H1 (cell line): ENCODE results near the gene ZNF75A.

ENCODE experiments used
- CHD2 ChIP-seq: IDR thresholded peaks from 2 replicates; pipeline ENCODE4 v1.6.1; 2012; ENCODE audit warnings: low read length, improper control_type of control experiment
- CTCF ChIP-seq, 3 experiments: IDR thresholded peaks; 1 replicate in 2 of 3; 2 replicates in 1 of 3; pipeline versions ENCODE4 v1.5.1 to v1.6.1; 2011; ENCODE audit warnings: low read length in 3 of 3, mild to moderate bottlenecking in 3 of 3, inconsistent platforms in 2 of 3, low read depth in 1 of 3, moderate library complexity in 1 of 3; ENCODE audit not compliant: insufficient read depth in 1 of 3; ENCODE audit errors: control extremely low read depth in 1 of 3
- EGR1 ChIP-seq: IDR thresholded peaks from 2 replicates; pipeline ENCODE4 v1.6.1; 2011; ENCODE audit warnings: low read depth, low read length, borderline replicate concordance
- EZH2 ChIP-seq: fragments of 200-600 bp; sonication (generic); IDR thresholded peaks from 2 replicates; pipeline ENCODE4 v1.7.1; 2012; ENCODE audit warnings: low read depth, mild to moderate bottlenecking, moderate library complexity, low read length, inconsistent platforms; ENCODE audit not compliant: severe bottlenecking
- POLR2A ChIP-seq, 2 experiments: IDR thresholded peaks; 1 replicate in 1 of 2; 2 replicates in 1 of 2; pipeline ENCODE4 v1.6.1; 2011; ENCODE audit warnings: low read depth in 2 of 2, low read length in 2 of 2, mild to moderate bottlenecking in 2 of 2; ENCODE audit errors: control extremely low read depth in 1 of 2
- SRF ChIP-seq: IDR thresholded peaks from 2 replicates; pipeline ENCODE4 v1.6.1; 2011; ENCODE audit warnings: mild to moderate bottlenecking, low read depth, low read length, moderate library complexity
- TAF1 ChIP-seq: IDR thresholded peaks from 2 replicates; pipeline ENCODE4 v1.6.1; 2011; ENCODE audit warnings: mild to moderate bottlenecking, low read depth, low read length

DNA sequence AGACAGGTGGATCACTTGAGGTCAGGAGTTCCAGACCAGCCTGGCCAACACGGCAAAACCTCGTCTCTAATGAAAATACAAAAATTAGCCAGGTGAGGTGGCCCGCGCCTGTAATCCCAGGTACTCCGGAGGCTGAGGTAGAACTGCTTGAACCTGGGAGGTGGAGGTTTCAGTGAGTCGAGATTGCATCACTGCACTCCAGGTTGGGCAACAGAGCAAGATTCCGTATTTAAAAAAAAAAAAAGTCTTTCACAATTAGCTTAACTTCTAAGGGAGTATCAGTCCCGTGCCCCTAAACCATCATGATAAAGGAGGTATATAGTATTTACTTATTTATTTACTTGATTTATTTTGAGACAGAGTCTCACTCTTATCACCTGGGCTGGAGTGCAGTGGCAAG, 45.5 kb upstream of the ZNF75A start:
- no peak for TF ChIP-seq CHD2
- TF ChIP-seq CTCF (IDR thresholded peaks at IDR 0.05; ENCODE audit: control extremely low read depth in 1 of 3, insufficient read depth in 1 of 3, low read depth in 1 of 3, low read length in 3 of 3), result no peak
- TF ChIP-seq POLR2A (IDR thresholded peaks at IDR 0.05; ENCODE audit: control extremely low read depth in 1 of 2, low read depth in 2 of 2, low read length in 2 of 2), result no peak
- TF ChIP-seq SRF, result no peak
- TF ChIP-seq TAF1, result no peak
- TF ChIP-seq EGR1, result no peak
- no peak for TF ChIP-seq EZH2
